Coronary artery (tissue), 2 donors: ENCODE data around the gene ACTR6.

ENCODE experiments used
- DNase-seq: peaks from one replicate; pipeline ENCODE4 v3.0.0-alpha.2; 2017; ENCODE audit warnings: low spot score
- H3K27ac ChIP-seq, 2 donors: fragments of 200-600 bp; sonication (generic); one replicate each; pipeline ENCODE4 v1.5.1; 2016 to 2019
- H3K4me3 ChIP-seq: fragments of 200-600 bp; sonication (generic); 2 replicates; pipeline ENCODE4 v1.5.1; 2016; ENCODE audit warnings: mild to moderate bottlenecking, moderate library complexity
- TF ChIP-seq, protein P1 (sequence below): fragments of 200-600 bp; sonication (generic); IDR thresholded peaks from one replicate; pipeline ENCODE4 v1.5.1; 2019; ENCODE audit warnings: antibody characterized with exemption

ACTR6 gene

DNA sequence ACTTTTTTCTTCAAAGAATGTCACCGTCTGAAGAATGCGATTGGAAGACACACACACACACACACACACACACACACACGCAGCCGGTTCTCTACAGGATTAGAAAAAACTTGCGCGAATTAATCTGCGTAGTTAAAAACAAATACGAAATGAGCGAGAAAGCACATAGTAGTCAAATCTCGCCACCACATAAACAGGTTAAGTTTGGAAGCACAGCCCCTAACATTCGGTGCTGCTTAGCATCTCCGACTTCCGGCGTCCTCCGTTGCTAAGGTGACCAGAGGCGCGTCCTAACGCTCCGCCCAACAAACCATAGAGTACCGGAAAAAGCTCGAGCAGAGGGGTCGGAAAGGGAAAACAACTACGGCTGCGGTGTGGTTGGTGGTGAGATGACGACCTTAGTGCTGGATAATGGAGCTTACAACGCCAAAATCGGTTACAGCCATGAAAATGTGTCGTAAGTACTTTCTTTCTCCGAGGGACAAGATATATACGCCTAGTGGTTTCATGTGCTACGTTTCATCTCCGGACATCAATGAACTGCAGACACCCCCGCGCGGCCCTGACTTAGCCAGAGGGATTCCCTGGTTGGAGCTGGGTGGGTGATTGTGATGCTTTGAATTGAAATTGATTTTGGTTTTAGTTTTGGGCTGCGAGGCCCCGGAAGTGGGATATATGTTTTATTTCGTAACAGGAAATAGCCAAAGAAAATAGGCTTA lies at the start of gene ACTR6:
ACTR6 (plus strand) TSS at position 353 of the 719 bp plus-strand sequence; CDS start at position 390, 37 bp downstream.
- TF ChIP-seq, protein P1, sequence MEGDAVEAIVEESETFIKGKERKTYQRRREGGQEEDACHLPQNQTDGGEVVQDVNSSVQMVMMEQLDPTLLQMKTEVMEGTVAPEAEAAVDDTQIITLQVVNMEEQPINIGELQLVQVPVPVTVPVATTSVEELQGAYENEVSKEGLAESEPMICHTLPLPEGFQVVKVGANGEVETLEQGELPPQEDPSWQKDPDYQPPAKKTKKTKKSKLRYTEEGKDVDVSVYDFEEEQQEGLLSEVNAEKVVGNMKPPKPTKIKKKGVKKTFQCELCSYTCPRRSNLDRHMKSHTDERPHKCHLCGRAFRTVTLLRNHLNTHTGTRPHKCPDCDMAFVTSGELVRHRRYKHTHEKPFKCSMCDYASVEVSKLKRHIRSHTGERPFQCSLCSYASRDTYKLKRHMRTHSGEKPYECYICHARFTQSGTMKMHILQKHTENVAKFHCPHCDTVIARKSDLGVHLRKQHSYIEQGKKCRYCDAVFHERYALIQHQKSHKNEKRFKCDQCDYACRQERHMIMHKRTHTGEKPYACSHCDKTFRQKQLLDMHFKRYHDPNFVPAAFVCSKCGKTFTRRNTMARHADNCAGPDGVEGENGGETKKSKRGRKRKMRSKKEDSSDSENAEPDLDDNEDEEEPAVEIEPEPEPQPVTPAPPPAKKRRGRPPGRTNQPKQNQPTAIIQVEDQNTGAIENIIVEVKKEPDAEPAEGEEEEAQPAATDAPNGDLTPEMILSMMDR: no peak
- peak; percentile 94 for DNase-seq
- Histone ChIP-seq H3K4me3 (peak within 1 kb of the TSS; percentile 83), H3K27ac (peak within 1 kb of the TSS; percentile 81 to 90)

DNA sequence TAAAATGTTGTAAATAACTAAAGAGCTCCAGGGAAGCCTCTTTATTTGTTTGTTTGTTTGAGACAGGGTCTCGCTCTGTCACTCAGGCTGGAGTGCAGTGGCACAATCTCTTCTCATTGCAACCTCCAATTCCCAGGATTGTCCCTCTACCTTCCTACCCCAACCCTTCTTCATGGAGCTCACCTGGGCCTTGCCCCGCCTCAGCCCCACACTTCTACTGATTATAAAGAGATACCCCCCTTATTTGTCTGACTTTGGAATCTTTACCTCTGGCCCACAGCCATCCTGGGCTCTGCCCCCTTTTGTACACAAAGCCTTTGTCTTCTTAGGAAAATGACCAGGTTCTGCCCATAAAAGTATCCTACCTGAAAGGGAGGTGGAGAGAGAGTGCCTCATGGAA lies 48.8 kb upstream of the ACTR6 start:
- Histone ChIP-seq H3K4me3 (no peak overlapping the region), H3K27ac (no peak overlapping the region)
- TF ChIP-seq, protein P1: no peak
- no peak for DNase-seq

DNA sequence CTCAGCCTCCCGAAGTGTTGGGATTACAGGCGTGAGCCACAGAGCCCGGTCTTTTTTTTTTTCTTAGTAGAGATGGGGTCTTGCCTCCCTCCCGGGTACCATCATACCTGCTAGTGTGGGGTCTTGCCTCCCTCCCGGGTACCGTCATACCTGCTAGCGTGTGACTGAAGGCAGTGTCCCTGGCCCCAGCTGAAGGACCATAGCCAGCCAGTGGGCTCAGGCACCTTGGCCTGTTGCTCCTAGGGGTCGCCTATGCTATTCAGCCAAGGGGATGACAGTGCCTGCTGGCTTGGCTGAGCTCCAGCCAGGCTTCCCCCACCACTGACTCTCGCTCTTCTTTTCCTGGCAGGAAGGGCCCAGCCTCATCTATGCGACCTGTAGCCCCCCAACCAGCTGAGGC lies 47.5 kb upstream of the ACTR6 start:
- no peak for DNase-seq
- Histone ChIP-seq H3K4me3 (no peak overlapping the region), H3K27ac (no peak overlapping the region)
- TF ChIP-seq, protein P1: no peak

DNA sequence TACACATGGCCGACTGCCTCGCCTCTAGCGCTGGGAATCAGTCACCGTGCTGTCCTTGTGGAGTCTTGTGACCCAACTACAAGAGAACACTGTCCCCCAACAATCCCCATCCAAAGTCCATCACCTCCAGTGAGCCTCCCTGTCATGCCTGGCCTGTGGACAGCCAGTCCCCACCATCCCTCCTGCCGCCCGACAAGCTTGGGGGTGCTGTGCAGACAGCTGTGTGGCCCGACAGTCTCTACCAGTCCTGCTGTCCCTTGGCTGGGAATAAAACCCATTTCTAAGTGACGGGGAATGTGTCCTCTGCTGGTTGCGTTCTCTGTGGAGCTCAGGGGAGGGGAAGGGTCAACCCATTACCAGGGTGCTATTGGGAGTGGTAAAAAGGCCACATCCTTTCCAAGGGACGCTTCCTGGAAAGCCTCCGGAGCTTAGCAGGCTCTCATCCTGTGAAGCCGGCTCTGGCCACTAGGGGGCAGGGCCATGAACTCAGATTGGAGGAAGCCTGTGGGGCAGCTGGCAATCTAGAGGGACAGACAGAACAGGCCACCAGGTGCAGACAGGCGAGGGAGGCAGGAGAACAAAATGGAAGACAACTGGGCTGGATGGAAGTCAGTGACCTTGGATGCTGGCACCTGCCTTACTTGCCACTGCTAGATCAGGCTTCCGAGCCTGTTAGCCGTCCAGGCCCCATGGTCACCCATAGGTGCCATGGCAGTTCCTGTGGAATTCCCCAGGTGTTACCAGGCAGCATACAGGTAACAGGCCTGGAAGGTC lies 46.0 kb upstream of the ACTR6 start:
- Histone ChIP-seq H3K27ac (no peak overlapping the region), H3K4me3 (no peak overlapping the region)
- TF ChIP-seq, protein P1: peak; percentile 59
- DNase-seq: no peak

DNA sequence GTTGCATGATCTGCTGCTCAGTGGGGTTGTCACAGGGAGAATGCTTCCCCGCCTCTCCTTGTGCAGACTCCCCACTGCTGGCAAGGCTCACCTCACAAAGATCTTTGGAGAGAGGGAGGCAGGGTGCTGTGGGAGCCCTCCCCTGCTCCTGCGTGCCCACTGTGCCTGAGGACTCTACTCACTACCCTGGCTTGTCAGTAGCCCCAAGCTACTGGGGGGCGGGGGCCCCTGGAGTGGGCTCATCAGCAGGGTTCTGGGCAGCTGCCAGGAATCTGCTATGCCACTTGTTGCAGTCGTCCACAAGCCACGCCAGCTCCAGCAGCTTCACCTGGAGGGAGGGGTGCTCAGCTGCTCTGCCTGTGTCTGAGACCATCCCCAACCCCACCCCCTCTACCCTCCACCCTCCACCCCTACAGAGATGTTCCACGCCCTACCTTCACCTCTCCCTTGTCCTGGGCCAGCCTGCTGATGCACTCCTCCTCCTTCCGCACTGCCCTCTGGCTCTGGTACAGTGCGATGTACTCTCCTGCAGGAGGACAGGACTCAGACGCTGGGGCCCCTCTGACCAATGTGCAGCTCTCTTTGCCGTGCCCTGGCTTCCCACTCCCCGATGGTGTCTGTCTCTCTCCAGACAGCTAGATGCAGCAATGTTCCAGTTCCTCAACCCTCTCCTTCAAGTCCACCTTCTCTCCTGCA lies 43.7 kb upstream of the ACTR6 start:
- H3K27ac ChIP-seq: no peak overlapping the region
- no peak for DNase-seq
- TF ChIP-seq, protein P1: no peak
- H3K4me3 ChIP-seq: no peak overlapping the region

DNA sequence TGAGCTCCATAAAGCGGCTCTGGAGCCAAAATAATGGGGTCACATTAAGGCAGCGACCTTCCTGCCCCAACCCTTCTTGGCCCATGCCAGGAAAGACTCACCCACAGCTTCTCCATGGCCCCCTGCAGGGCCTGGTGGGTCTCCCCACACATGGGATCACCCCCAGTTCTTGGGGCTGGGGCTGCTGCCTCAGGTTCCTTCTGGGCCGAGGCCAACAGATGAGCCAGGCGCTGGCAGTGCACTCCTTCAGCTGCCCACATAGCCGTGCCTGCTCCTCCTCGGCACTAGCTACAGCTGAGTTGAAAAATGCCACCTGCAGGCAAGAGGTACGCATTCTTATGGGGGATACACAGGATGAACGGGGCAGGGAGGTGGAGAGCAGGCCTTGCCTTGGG lies 43.2 kb upstream of the ACTR6 start:
- no peak overlapping the region for H3K4me3 ChIP-seq
- TF ChIP-seq, protein P1: no peak
- DNase-seq: no peak
- H3K27ac ChIP-seq: no peak overlapping the region
